C1 segment of cervical spinal cord (tissue), 14 donors: ENCODE measurements around the gene DMD.
"Not testable (repeated sequence)": the region's sequence is repeated elsewhere in the genome, so short reads cannot be mapped to it uniquely, and the experiment has no call there.

ENCODE experiments used
- DNase-seq, 14 donors: peaks; one replicate each; lab custom pipeline; 2025; lab: John Stamatoyannopoulos, UW

Gene DMD

GRCh38 chrX:33211356-33212260 is at the start of gene DMD:
Gene DMD (minus strand): TSS chrX:33211549. CDS start chrX:33211312, 237 bp downstream.
- DNase-seq: peak in 5 of 14 donors; percentile 1 to 43 (median 12)

GRCh38 chrX:33252306-33252825 is 41.0 kb upstream of the DMD start:
- DNase-seq: no peak

- DNase-seq: no peak
Measured at GRCh38 chrX:33218819-33219218, 7.5 kb upstream of the DMD start.

DNA sequence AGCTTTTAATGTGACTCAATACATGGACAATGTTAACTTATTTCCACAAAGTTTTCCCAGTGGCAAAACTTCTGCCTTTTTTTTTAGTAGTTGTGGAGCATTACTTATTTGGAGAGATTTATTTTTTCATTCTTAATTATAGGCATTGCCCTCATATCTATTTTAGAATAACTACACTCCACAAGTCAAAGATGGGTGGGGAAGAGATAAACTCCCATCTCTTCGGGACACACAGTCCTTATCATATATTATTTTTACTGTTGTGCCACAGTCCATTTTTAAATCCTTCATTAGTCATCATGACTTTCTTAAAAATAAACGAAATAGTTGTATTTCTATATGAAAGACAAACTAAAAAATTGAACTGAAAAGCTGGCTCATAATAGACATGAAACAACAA is 1.2 kb downstream of the DMD start:
- DNase-seq: no peak

GRCh38 chrX:33207056-33207455 is 4.3 kb downstream of the DMD start:
- DNase-seq: no peak

DNA sequence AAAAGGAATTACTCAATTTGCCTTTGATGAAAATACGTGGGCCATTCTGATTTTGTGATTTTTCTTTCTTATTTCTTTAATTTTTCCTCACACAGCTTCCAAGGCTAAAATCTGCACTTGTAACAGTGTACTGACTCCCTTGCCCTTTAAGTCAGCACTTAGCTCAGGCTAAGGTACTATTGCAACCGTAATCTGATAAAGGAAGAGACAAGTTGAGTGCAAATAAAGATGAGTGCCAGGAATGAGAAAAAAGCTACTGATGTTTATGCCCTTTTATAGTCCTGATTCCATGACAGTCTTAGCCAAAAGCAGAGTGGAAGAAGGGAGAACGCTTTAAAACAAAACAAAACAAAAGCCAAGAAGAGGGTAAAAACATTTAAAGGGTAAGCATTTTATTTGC is 6.0 kb downstream of the DMD start:
- no peak for DNase-seq

GRCh38 chrX:33204889-33205288 is 6.5 kb downstream of the DMD start:
- DNase-seq: no peak

GRCh38 chrX:33198561-33199279 is 12.6 kb downstream of the DMD start:
- no peak for DNase-seq

DNA sequence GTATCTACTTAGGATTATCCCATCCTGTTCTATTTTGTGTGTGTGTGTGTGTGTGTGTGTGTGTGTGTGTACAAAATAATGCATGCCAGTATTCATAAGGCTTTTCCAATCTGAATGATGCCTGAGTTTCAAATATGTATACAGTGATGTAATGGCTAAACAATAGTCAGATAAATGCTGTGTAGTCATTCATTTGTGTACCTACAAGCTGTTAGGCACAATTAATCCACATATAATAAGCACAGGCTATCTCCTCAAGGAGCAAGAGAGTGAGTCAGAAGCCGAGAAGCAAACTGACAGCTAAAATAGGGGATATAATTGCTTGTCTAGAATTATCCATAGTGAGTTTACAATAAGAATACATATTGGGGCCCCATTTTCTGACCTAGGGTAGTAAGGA is 15.7 kb downstream of the DMD start:
- DNase-seq: no peak

DNA sequence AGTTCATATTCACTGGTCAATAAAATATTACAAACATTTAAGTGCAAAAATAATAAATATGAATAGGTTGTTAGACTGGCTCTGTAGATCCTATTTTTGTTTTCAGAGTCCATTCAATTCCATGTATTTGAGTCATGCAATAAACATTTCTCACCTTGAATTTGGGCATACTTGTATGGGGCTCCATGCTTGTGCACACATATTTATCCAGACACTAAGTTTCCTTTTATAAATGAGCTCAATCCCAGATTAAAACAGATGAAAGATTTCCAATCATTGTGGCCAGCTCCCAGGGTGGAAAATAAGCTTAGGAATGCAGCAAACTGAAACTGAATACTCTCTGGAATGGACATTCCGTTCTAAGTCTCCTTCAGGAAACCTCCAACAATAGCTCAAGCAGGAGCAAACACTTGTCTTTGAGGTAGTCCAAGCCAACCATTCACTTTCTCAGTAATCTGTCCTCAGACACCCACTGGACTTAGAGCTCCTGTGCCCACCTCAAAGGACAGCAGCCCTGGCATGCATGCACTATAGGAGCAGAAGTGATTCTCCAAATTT is 16.4 kb downstream of the DMD start:
- DNase-seq: no peak

- DNase-seq: no peak
Measured at GRCh38 chrX:33194289-33194688, 17.1 kb downstream of the DMD start.

DNA sequence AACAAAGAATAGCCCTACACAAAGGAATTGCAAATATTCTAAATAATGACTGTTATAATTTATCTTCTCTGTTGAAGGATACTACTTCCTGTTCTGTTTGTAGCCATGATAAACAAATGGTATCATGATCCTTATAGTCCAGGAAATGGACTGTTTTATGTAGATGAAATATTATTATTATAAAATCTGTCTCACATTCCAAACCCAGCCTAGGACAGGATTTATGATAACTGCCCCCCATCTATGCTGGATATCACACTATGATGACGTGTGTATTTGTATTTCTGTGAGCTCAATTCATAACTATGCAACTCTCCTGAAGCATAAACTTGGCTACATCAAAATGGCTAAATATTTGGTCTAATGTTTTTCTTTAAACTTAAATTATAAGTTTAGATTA is 21.3 kb downstream of the DMD start:
- DNase-seq: no peak

DNA sequence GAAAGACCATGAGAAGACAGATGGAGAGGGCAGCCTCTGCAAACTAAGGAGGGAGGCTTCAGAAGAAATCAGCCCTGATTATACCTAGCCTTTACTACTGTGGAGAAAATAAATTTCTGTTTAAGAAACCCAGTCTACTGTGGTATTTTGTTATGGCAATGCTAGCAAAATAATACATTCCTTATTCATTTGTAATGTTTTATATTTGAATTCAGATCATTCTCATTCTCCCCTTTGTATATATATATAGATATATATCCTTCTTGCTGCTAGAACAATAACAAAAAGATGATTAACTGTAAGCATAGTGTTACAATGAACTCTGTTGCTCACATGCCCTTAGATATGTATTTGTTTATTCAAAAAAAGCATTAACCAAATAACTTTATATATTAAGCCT is 22.5 kb downstream of the DMD start:
- DNase-seq: no peak

GRCh38 chrX:33188286-33188685 is 23.1 kb downstream of the DMD start:
- no peak for DNase-seq

- not testable (repeated sequence) for DNase-seq
Measured at GRCh38 chrX:33184803-33185202, 26.5 kb downstream of the DMD start.

DNA sequence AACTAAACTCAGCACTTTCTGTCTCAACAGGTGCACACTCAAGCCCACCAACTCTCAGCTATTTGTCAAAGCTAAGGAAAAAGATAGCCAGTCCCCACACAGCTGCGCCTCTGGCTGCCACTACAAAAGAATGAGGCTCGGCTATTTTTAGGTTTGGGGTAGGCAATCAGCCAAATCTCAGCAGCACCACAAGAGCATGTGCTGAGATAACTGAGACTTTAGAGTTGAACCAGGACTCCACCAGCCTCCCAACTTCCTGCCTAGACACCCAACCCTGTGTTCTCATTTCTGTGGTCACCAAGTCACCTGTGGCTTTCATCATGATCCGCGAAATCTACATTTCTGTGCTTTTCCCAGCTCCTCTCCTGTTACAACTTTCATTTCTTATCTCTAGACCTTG is 28.0 kb downstream of the DMD start:
- peak in 1 of 14 donors; percentile 1 for DNase-seq

DNA sequence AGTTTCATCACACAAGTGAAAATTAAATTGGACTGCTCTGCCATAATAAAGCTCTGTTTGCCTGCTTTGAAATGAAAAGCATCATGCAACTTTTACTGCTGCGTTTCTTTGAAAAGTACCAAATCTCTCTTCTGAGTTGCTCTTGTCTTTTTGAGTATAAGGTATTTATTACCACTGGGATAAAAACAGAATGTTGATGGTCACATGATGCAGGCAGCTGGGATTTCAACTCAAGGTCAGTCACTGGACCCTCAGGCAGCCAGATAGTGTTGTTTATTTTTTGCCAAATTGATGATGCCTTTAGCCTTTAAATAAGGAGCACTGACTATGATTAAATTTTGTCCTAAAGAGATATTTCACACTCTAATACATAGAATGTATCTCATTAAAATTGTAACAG is 32.7 kb downstream of the DMD start:
- no peak for DNase-seq

- DNase-seq: no peak
Measured at GRCh38 chrX:33178218-33178617, 33.1 kb downstream of the DMD start.

GRCh38 chrX:33175201-33175600 is 36.1 kb downstream of the DMD start:
- no peak for DNase-seq

DNA sequence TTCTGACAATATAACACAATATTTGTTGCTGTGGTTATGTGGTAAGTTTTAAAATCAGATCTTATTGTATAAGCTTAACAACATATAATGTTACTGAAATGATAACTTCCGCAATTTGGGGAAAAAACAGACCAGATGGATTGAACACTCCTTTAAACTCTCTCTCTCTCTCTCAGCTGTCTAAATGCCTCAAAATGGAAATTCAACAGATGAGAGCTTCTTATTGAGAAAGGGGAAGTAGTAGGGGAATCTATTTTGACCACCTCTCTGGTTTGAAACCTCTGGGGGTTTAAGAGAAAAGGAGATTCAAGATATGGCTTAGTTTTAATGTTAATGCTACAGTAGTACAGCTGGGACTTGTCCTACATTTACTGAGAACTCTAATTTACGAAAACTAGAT is 40.3 kb downstream of the DMD start:
- DNase-seq: no peak

DNA sequence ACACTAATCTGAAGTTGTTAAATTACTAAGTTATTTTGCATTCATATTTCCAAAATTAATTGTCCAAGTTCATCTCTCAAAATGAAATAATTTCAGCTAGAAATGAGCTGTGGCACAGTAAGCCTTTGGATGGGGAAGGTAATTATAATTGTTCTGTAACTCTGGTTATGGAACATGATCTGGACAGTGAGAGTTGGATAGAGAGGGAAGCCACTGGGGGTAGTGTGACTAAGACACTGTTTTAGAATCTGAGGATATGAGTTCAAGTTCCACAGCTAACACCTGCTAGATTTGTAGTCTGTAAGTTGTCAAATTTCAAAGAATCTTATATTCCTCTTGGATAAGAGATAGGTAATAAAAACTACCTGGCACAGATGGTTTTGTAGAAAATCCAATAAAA is 49.5 kb downstream of the DMD start:
- DNase-seq: no peak

DNA sequence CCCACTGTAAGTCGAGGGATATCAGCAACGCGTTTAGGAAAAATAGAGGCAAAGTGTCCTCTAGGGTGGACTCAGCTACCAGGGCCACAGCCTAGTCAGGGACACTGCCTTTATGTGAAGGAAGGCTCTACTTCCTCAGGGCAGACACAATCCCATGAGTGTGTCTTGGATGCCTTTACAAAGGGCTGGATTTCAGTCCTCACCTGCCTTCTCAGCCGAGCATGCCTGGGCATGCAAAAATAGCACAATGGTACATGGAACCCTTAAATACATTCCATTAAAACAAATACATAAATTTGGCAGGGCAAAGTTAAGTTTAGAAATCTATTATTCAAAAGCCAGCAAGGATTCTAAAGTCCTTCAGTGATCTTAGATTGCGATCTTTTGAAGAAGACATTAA is 51.1 kb downstream of the DMD start:
- no peak for DNase-seq
